ENCODE measurements around the gene CCDC107. TPM values are rescaled to one million over a fixed set of nuclear protein-coding genes. Genes with fewer than 3 reads are reported as not detected.

Gene CCDC107
- total RNA-seq, 2 experiments from 2014 or later = 11.4 to 20.3 TPM

DNA sequence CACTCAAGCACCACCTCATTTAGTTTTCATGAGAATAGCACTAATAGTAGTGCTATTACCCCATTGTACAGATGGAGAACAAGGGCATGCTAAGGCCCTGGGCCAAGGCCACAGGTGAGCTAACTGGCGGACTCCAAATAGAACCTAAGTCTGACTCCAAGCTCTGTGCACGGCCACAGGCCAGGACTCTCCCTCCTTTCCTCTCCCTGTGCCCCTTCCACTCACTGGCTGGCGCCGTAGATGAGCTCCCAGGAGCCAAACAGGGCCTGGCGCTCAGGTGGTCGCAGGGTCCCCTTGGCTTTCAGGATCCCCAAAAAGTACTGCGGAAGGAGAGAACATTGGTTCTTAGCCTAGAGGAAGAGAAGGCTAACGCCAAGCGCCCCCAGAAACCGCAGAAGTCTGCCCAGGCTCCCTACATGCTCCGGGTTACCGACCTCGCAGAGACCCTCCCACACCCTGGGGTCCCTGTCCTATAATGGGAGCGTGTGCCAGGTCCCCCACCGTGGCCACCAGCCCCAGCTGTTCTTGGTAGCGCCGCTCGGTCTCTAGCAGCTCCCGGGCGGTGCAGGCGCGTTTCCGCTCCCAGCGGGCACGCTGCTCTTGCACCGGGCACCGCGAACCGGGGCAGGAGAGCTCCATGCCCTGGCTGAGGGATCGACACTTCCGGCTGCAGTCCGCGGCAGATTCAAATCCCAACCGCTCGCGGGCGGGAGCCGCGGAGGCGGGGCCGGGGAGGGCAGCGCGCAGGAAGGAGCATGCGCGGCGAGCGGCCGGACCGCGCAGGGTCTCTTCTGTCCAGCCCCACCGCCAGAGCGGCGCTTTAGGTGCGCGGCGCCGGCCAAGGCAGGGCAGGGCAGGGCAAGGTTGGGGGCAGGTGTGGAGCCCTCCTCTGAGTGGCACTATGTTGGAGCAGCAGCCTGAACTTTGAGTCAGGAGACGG is 6.7 kb downstream of the CCDC107 start, which contains the start of gene ARHGEF39:
TSS of gene ARHGEF39 (minus strand) at position 665 of the 940 bp plus-strand sequence. CDS start at position 639, 26 bp downstream.
- POLR2A ChIA-PET = interaction anchor here (0.7 to 5.5 kb wide), 24 partner anchors 9 to 576 kb away, joined by 3 to 28 read pairs (median 5); partner anchors contain the start of genes CA9, CD72, GBA2 and HINT2
- CTCF ChIA-PET (ENCODE audit: unreplicated experiment) = interaction anchor here (0.7 to 2.0 kb wide), 8 partner anchors 8 to 84 kb away, joined by 3 to 13 read pairs (median 3); no protein-coding TSS in a partner anchor
- Histone ChIP-seq H3K4me2 (ENCODE audit: low read length) (peak within 1 kb of the TSS; percentile 99), H3K36me3 (ENCODE audit: insufficient read depth, low read length) (peaks cover 35% of the 10 kb centered on the region), H4K20me1 (ENCODE audit: insufficient read depth, low read length) (no peaks in the 10 kb centered on the region), H3K9me2 (ENCODE audit: insufficient read depth, low read length) (no peaks in the 10 kb centered on the region), H3K4me3 (ENCODE audit: low read depth, low read length, poor library complexity, severe bottlenecking) (peak within 1 kb of the TSS; percentile 78), H3K9me3 (ENCODE audit: low read length) (no peaks in the 10 kb centered on the region), H3K79me2 (ENCODE audit: insufficient read depth, low read depth, low read length) (peaks cover 17% of the 10 kb centered on the region; the same call in 1 of the 2 replicates), H2AFZ (ENCODE audit: low read length) (peak within 1 kb of the TSS; percentile 65), H3K27ac (ENCODE audit: low read depth, low read length, poor library complexity, severe bottlenecking) (peak within 1 kb of the TSS; percentile 85), H3K4me1 (ENCODE audit: insufficient read depth, low read length, poor library complexity, severe bottlenecking) (peaks cover 62% of the 10 kb centered on the region)
- intact Hi-C loops (cut with micrococcal nuclease; ENCODE audit: unreplicated experiment) = no loop called here
- peak; percentile 88 for DNase-seq (ENCODE audit: low spot score)
- TF ChIP-seq EZH2phosphoT487 (IDR thresholded peaks at IDR 0.05; ENCODE audit: borderline replicate concordance, low read depth, low read length) = no peak
- TF ChIP-seq, protein P1, sequence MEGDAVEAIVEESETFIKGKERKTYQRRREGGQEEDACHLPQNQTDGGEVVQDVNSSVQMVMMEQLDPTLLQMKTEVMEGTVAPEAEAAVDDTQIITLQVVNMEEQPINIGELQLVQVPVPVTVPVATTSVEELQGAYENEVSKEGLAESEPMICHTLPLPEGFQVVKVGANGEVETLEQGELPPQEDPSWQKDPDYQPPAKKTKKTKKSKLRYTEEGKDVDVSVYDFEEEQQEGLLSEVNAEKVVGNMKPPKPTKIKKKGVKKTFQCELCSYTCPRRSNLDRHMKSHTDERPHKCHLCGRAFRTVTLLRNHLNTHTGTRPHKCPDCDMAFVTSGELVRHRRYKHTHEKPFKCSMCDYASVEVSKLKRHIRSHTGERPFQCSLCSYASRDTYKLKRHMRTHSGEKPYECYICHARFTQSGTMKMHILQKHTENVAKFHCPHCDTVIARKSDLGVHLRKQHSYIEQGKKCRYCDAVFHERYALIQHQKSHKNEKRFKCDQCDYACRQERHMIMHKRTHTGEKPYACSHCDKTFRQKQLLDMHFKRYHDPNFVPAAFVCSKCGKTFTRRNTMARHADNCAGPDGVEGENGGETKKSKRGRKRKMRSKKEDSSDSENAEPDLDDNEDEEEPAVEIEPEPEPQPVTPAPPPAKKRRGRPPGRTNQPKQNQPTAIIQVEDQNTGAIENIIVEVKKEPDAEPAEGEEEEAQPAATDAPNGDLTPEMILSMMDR (conservative IDR thresholded peaks at IDR 0.05; ENCODE audit: low read length) = peak; percentile 67
- TSS peak; percentile 44 for BruUV-seq (replicated peaks)

DNA sequence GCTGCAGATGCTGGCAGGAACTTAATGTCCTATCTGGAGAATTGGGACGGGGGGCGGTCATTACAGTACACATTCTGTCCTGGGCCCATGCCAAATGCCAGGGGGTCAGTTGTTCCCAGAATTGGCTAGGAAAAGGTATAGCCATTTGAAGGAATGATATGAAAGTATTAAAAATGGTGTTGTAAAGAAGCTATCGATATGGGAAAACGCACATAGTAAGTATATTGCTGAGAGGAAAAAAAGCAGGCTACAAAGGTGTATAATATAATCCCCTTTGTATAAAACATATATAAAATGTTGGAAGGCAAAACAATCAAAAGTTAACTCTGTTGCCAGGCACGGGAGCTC is 7.4 kb downstream of the CCDC107 start:
- Histone ChIP-seq H3K9me3 (ENCODE audit: low read length) (no peaks in the 10 kb centered on the region), H3K4me2 (ENCODE audit: low read length) (peak overlapping the region; percentile 99), H3K36me3 (ENCODE audit: insufficient read depth, low read length) (peaks cover 30% of the 10 kb centered on the region), H3K4me1 (ENCODE audit: insufficient read depth, low read length, poor library complexity, severe bottlenecking) (peaks cover 56% of the 10 kb centered on the region), H3K9me2 (ENCODE audit: insufficient read depth, low read length) (no peaks in the 10 kb centered on the region), H4K20me1 (ENCODE audit: insufficient read depth, low read length) (no peaks in the 10 kb centered on the region), H3K27ac (ENCODE audit: low read depth, low read length, poor library complexity, severe bottlenecking) (peak overlapping the region; percentile 85), H3K4me3 (ENCODE audit: low read depth, low read length, poor library complexity, severe bottlenecking) (peak overlapping the region; percentile 78), H3K79me2 (ENCODE audit: insufficient read depth, low read depth, low read length) (peaks cover 14% of the 10 kb centered on the region; the same call in 1 of the 2 replicates), H2AFZ (ENCODE audit: low read length) (peak overlapping the region; percentile 65)
- BruUV-seq (replicated peaks) = no TSS peak
- intact Hi-C loops (cut with micrococcal nuclease; ENCODE audit: unreplicated experiment) = no loop called here
- no peak for DNase-seq (ENCODE audit: low spot score)
- POLR2A ChIA-PET = interaction anchor here (0.7 to 5.5 kb wide), 17 partner anchors 9 to 576 kb away, joined by 3 to 28 read pairs (median 5); partner anchors contain the start of genes CA9, CD72 and SIT1
- TF ChIP-seq, protein P1 (conservative IDR thresholded peaks at IDR 0.05; ENCODE audit: low read length) = no peak
- no peak for TF ChIP-seq EZH2phosphoT487 (IDR thresholded peaks at IDR 0.05; ENCODE audit: borderline replicate concordance, low read depth, low read length)
- CTCF ChIA-PET (ENCODE audit: unreplicated experiment) = interaction anchor here (1.3 to 2.0 kb wide), 3 partner anchors 48 to 66 kb away, joined by 3 to 13 read pairs (median 4); no protein-coding TSS in a partner anchor

Measured in OCI-LY7 (cell line).